Panc1 (cell line): ENCODE results near the gene KRT6C. TPM values are rescaled to one million over a fixed set of nuclear protein-coding genes. Genes with fewer than 3 reads are reported as not detected.
A peak's percentile ranks its signal among the peaks of the same experiment; 100 is the strongest.

Source experiments
- ATAC-seq: fragments of 200-7000 bp; cut with Tn5 transposase; 2 replicates; pipeline ENCODE4 v1.9.1; 2020; ENCODE audit warnings: mild to moderate bottlenecking, moderate library complexity
- BruUV-seq: library from RNA; stranded (reverse); fragments of 400-500 nt; replicated peaks from 2 replicates; lab custom pipeline; 2021; lab: Mats Ljungman, UMichigan
- CTCF ChIA-PET: fragments of 300-600 bp; sonication (Branson Sonifier 250); formaldehyde crosslinking; loops from one replicate; lab custom pipeline; 2022; ENCODE audit warnings: antibody characterized with exemption; lab: Charles Lee
- POLR2A ChIA-PET: fragments of 300-600 bp; sonication (Branson Sonifier 250); formaldehyde crosslinking; loops from one replicate; lab custom pipeline; 2022; ENCODE audit warnings: antibody characterized with exemption; lab: Charles Lee
- DNase-seq: peaks from one replicate; pipeline ENCODE4 v3.0.0-alpha.2; 2010; ENCODE audit warnings: low read depth, low spot score
- H3K27ac ChIP-seq: 2 replicates; pipeline ENCODE4 v1.5.1; 2011; ENCODE audit warnings: mild to moderate bottlenecking, low read length, inconsistent platforms
- H3K27me3 ChIP-seq: fragments of 200-500 bp; sonication (Bioruptor generic); 2 replicates; pipeline ENCODE4 v1.6.0; 2014; ENCODE audit warnings: low read length, inconsistent platforms; ENCODE audit not compliant: control insufficient read depth, insufficient read depth
- H3K36me3 ChIP-seq: fragments of 200-500 bp; sonication (Bioruptor generic); 2 replicates; pipeline ENCODE4 v1.5.1; 2014; ENCODE audit warnings: inconsistent platforms, mild to moderate bottlenecking, low read length, moderate library complexity; ENCODE audit not compliant: control insufficient read depth, insufficient read depth
- H3K4me1 ChIP-seq: 2 replicates; pipeline ENCODE4 v1.5.1; 2011; ENCODE audit warnings: inconsistent platforms, mild to moderate bottlenecking, low read length, moderate library complexity; ENCODE audit not compliant: control insufficient read depth, insufficient read depth
- H3K4me3 ChIP-seq, 2 experiments: 2 replicates each; pipeline ENCODE4 v1.5.1; 2011 to 2012; ENCODE audit warnings: low read depth in 2 of 2, low read length in 2 of 2, mild to moderate bottlenecking in 2 of 2, inconsistent platforms in 1 of 2, moderate library complexity in 1 of 2
- H3K9me3 ChIP-seq: fragments of 200-500 bp; sonication (Bioruptor generic); 2 replicates; pipeline ENCODE4 v1.5.1; 2014; ENCODE audit warnings: low read depth, mild to moderate bottlenecking, inconsistent platforms, low read length, moderate library complexity; ENCODE audit not compliant: control insufficient read depth, insufficient read depth
- POLR2AphosphoS5 ChIP-seq: IDR thresholded peaks from 2 replicates; pipeline ENCODE4 v1.6.1; 2012; ENCODE audit warnings: mild to moderate bottlenecking, low read depth, low read length, moderate library complexity
- SIN3A ChIP-seq: IDR thresholded peaks from 2 replicates; pipeline ENCODE4 v1.6.1; 2012; ENCODE audit warnings: low read depth, mild to moderate bottlenecking, low read length, moderate library complexity, borderline replicate concordance; ENCODE audit not compliant: insufficient read depth
- TCF7L2 ChIP-seq: IDR thresholded peaks from 2 replicates; pipeline ENCODE4 v1.6.1; 2011; ENCODE audit warnings: mild to moderate bottlenecking, low read depth, low read length, inconsistent platforms
- in situ Hi-C: cut with HindIII; loops from 2 replicates; pipeline ENCODE4 v1.10.0; 2016; ENCODE audit warnings: low sequenced_read_pairs, low pct_unique_long_range_greater_than_20kb
- intact Hi-C: fragments of 100-400 bp; cut with micrococcal nuclease; formaldehyde crosslinking; loops from one replicate; pipeline ENCODE4 v1.10.0; 2022; ENCODE audit not compliant: unreplicated experiment
- total RNA-seq: library from RNA; stranded (reverse); gene quantifications from one replicate; pipeline ENCODE4 v1.2.1, GENCODE V29; 2021; ENCODE audit not compliant: unreplicated experiment
- TF ChIP-seq, protein P1 (sequence below), 2 experiments: IDR thresholded peaks; 2 replicates each; pipeline ENCODE4 v1.6.1; 2011 to 2012; ENCODE audit warnings: low read depth in 2 of 2, control low read depth in 1 of 2, low read length in 1 of 2, mild to moderate bottlenecking in 1 of 2, moderate library complexity in 1 of 2; ENCODE audit not compliant: insufficient read depth in 1 of 2
- TF ChIP-seq, protein P2 (sequence below): fragments of 450-650 bp; IDR thresholded peaks from 2 replicates; pipeline ENCODE4 v1.5.1; 2017; ENCODE audit warnings: mild to moderate bottlenecking

Gene KRT6C
- total RNA-seq, 1 experiment from 2014 or later, result not detected

DNA sequence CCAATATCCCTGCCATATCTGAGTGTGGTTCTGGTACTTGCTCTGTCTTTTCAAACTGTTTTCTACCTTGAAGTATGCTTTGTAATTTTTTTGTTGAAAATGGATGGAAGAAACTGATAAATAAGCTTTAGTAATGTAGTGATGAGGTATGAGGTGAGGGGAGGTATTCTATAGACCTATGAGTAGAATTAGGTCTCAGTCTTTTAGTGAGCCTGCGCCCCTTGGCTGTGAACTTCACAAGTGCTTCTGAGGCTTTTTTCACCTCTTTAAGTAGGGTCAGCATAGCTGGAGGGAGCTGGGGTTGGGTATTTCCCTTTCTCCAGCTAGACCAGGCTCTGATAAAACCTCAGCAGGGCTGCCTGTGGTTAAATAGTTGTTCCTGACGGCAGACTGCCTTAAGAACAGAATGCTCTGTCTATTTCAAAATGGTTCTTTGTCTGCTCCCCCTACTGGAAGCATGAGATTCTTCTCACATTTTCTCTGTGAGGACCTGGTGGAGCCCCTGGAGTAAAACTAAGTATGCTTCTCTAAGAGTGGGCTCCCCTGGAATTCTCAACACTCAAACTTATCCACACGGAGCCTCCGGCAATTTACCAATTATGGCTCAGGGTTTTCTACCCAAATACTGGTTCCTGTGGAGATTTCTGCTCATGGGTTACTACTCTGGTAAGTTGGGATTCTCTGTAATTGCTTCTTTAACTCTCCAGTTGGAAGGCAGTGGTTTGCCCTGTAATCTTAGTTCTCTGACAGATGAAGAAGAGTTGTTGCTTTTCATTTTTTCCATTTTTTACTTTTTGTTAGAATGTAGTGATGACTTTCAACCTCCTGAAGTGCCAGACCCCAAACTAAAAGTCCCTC is 33.5 kb upstream of the KRT6C start:
- H3K36me3 ChIP-seq, result no peaks in the 10 kb centered on the region
- H3K9me3 ChIP-seq, result peaks cover 4% of the 10 kb centered on the region; the same call in 1 of the 2 replicates
- peak; percentile 20 for DNase-seq
- no TSS peak for BruUV-seq
- TF ChIP-seq, protein P1, sequence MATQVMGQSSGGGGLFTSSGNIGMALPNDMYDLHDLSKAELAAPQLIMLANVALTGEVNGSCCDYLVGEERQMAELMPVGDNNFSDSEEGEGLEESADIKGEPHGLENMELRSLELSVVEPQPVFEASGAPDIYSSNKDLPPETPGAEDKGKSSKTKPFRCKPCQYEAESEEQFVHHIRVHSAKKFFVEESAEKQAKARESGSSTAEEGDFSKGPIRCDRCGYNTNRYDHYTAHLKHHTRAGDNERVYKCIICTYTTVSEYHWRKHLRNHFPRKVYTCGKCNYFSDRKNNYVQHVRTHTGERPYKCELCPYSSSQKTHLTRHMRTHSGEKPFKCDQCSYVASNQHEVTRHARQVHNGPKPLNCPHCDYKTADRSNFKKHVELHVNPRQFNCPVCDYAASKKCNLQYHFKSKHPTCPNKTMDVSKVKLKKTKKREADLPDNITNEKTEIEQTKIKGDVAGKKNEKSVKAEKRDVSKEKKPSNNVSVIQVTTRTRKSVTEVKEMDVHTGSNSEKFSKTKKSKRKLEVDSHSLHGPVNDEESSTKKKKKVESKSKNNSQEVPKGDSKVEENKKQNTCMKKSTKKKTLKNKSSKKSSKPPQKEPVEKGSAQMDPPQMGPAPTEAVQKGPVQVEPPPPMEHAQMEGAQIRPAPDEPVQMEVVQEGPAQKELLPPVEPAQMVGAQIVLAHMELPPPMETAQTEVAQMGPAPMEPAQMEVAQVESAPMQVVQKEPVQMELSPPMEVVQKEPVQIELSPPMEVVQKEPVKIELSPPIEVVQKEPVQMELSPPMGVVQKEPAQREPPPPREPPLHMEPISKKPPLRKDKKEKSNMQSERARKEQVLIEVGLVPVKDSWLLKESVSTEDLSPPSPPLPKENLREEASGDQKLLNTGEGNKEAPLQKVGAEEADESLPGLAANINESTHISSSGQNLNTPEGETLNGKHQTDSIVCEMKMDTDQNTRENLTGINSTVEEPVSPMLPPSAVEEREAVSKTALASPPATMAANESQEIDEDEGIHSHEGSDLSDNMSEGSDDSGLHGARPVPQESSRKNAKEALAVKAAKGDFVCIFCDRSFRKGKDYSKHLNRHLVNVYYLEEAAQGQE (IDR thresholded peaks at IDR 0.05; ENCODE audit: insufficient read depth in 1 of 2, low read depth in 2 of 2, low read length in 1 of 2), result no peak
- TF ChIP-seq, protein P2, sequence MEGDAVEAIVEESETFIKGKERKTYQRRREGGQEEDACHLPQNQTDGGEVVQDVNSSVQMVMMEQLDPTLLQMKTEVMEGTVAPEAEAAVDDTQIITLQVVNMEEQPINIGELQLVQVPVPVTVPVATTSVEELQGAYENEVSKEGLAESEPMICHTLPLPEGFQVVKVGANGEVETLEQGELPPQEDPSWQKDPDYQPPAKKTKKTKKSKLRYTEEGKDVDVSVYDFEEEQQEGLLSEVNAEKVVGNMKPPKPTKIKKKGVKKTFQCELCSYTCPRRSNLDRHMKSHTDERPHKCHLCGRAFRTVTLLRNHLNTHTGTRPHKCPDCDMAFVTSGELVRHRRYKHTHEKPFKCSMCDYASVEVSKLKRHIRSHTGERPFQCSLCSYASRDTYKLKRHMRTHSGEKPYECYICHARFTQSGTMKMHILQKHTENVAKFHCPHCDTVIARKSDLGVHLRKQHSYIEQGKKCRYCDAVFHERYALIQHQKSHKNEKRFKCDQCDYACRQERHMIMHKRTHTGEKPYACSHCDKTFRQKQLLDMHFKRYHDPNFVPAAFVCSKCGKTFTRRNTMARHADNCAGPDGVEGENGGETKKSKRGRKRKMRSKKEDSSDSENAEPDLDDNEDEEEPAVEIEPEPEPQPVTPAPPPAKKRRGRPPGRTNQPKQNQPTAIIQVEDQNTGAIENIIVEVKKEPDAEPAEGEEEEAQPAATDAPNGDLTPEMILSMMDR, result peak; percentile 79
- no peak for TF ChIP-seq TCF7L2
- no peak for TF ChIP-seq SIN3A
- TF ChIP-seq POLR2AphosphoS5, result no peak
- intact Hi-C loops (loop anchor here (5.0 kb wide), 1 partner anchor 115 kb away; no protein-coding TSS in a partner anchor), in situ Hi-C loops (no loop called here)
- peak; percentile 85 for ATAC-seq
- no peak overlapping the region for H3K27ac ChIP-seq
- no peak overlapping the region for H3K4me3 ChIP-seq
- peaks cover 8% of the 10 kb centered on the region for H3K27me3 ChIP-seq
- POLR2A ChIA-PET, result no interaction called here
- CTCF ChIA-PET, result no interaction called here
- no peaks in the 10 kb centered on the region for H3K4me1 ChIP-seq

DNA sequence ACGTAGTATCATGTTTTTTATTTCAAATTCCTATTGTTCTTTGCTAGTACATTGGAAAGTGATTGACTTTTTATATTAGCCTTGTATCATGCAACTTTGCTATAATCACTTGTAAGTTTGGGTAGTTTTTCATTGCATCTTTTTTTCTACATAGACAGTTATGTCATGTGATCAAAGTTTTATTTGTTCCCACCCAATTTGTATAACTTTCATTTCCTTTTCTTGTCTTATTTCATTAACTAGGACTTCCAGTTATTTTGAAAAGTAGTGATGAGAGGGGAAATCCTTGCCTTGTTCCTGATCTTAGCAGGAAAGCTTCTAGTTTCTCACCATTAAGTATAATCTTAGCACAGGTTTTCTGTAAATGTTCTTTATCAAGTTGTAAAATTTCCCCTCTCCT is 29.3 kb upstream of the KRT6C start:
- TF ChIP-seq, protein P2, result no peak
- no peak for TF ChIP-seq SIN3A
- TF ChIP-seq, protein P1 (IDR thresholded peaks at IDR 0.05; ENCODE audit: insufficient read depth in 1 of 2, low read depth in 2 of 2, low read length in 1 of 2), result no peak
- TF ChIP-seq TCF7L2, result no peak
- no peak for TF ChIP-seq POLR2AphosphoS5
- Histone ChIP-seq H3K27me3 (peaks cover 9% of the 10 kb centered on the region), H3K27ac (no peak overlapping the region), H3K4me3 (no peak overlapping the region), H3K4me1 (no peaks in the 10 kb centered on the region), H3K36me3 (no peaks in the 10 kb centered on the region), H3K9me3 (no peaks in the 10 kb centered on the region)
- ATAC-seq (no peak), DNase-seq (no peak)
- intact Hi-C loops, result no loop called here
- POLR2A ChIA-PET, result no interaction called here
- no TSS peak for BruUV-seq
- in situ Hi-C loops, result no loop called here
- CTCF ChIA-PET, result no interaction called here
